HL-60 (cell line): Measurements from ENCODE around the gene PAM16.

ENCODE experiments used
- DNase-seq, 2 experiments: peaks; one replicate each; pipeline ENCODE4 v3.0.0-alpha.2; 2010 to 2020; ENCODE audit warnings: low read depth in 1 of 2, low spot score in 1 of 2
- H3K27ac ChIP-seq: fragments of 250-450 bp; sonication (Bioruptor Pico); replicated peaks from 2 replicates; pipeline ENCODE4 v1.5.1; 2020; ENCODE audit warnings: mild to moderate bottlenecking, moderate library complexity
- H3K27me3 ChIP-seq: fragments of 250-450 bp; sonication (Bioruptor Pico); 2 replicates; pipeline ENCODE4 v1.5.1; 2021; ENCODE audit warnings: mild to moderate bottlenecking, moderate library complexity; ENCODE audit not compliant: insufficient read depth, poor library complexity, severe bottlenecking
- H3K4me3 ChIP-seq: replicated peaks from 2 replicates; pipeline ENCODE4 v1.5.1; 2011; ENCODE audit warnings: mild to moderate bottlenecking, control low read depth, low read length; ENCODE audit not compliant: insufficient read depth
- GABPA ChIP-seq: IDR thresholded peaks from 2 replicates; pipeline ENCODE4 v1.6.1; 2012; ENCODE audit warnings: low read depth
- POLR2AphosphoS5 ChIP-seq: IDR thresholded peaks from 2 replicates; pipeline ENCODE4 v1.6.1; 2012; ENCODE audit warnings: low read depth
- REST ChIP-seq: IDR thresholded peaks from 2 replicates; pipeline ENCODE4 v1.6.1; 2012; ENCODE audit warnings: low read depth; ENCODE audit not compliant: insufficient replicate concordance
- SPI1 ChIP-seq: IDR thresholded peaks from 2 replicates; pipeline ENCODE4 v1.6.1; 2012; ENCODE audit warnings: low read depth, mild to moderate bottlenecking, borderline replicate concordance
- TF ChIP-seq, protein P1 (sequence below): IDR thresholded peaks from one replicate; pipeline ENCODE4 v1.5.1; 2011; ENCODE audit warnings: low read length, control low read depth, inconsistent platforms; ENCODE audit not compliant: insufficient read depth

Gene PAM16

DNA sequence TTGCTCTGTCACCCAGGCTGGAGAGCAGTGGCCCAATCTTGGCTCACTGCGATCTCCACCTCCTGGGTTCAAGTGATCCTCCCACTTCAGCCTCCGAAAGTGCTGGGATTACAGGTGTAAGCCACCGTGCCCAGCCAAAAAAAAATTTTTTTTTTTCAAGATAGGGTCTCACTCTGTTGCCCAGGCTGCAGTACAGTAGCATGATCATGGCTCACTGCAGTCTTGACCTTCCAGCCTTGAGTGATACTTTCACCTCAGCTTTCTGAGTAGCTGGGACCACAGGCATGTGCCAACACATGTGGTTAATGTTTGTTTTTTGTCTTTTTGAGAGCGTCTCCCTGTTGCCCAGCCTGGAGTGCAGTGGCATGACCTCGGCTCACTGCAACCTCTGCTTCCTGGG, 1.7 kb upstream of the PAM16 start:
- Histone ChIP-seq H3K4me3 (no peak overlapping the region), H3K27me3 (no peaks in the 10 kb centered on the region), H3K27ac (no peak overlapping the region)
- TF ChIP-seq POLR2AphosphoS5 (no peak), GABPA (no peak), REST (no peak), SPI1 (no peak)
- TF ChIP-seq, protein P1, sequence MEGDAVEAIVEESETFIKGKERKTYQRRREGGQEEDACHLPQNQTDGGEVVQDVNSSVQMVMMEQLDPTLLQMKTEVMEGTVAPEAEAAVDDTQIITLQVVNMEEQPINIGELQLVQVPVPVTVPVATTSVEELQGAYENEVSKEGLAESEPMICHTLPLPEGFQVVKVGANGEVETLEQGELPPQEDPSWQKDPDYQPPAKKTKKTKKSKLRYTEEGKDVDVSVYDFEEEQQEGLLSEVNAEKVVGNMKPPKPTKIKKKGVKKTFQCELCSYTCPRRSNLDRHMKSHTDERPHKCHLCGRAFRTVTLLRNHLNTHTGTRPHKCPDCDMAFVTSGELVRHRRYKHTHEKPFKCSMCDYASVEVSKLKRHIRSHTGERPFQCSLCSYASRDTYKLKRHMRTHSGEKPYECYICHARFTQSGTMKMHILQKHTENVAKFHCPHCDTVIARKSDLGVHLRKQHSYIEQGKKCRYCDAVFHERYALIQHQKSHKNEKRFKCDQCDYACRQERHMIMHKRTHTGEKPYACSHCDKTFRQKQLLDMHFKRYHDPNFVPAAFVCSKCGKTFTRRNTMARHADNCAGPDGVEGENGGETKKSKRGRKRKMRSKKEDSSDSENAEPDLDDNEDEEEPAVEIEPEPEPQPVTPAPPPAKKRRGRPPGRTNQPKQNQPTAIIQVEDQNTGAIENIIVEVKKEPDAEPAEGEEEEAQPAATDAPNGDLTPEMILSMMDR = no peak
- DNase-seq = no peak

DNA sequence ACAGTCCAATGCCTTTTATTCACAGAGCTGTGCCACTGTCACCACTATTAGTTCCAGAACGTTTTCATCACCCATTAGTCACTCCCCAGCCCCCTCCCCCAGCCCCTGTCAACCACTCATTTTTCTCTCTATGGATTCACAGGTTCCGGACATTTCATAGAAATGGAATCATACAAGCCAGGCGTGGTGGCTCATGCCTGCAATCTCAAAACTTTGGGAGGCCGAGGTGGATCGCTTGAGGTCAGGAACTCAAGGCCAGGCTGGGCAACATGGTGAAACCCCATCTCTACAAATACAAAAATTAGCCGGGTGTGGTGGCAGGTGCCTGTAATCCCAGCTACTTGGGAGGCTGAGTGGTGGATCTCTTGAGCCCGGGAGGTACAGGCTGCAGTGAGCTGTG, 759 bp upstream of the PAM16 start:
- Histone ChIP-seq H3K27ac (no peak overlapping the region), H3K4me3 (no peak overlapping the region), H3K27me3 (no peaks in the 10 kb centered on the region)
- no peak for DNase-seq
- TF ChIP-seq, protein P1 = no peak
- no peak for TF ChIP-seq POLR2AphosphoS5
- TF ChIP-seq GABPA = no peak
- no peak for TF ChIP-seq REST
- TF ChIP-seq SPI1 = no peak

DNA sequence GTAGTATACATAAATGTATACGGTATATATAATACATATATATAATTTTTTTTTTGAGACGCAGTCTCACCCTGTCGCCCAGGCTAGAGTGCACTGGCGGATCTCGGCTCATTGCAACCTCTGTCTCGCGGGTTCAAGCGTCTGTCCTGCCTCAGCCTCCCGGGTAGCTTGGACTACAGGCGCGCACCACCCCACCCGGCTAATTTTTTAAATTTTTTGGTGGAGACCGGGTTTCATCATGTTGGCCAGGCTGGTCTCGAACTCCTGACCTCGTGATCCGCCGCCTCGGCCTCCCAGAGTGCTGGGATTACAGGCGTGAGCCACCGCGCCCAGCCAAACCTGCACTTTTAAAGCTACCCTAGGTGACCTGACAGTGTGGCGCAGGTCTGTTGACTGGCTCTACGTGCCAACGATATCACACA, 745 bp downstream of the PAM16 start:
- Histone ChIP-seq H3K27ac (peak overlapping the region; percentile 92), H3K4me3 (peak overlapping the region; percentile 90), H3K27me3 (no peaks in the 10 kb centered on the region)
- TF ChIP-seq POLR2AphosphoS5 (no peak; the same call in 1 of the 2 replicates), REST (no peak), GABPA (no peak), SPI1 (no peak)
- TF ChIP-seq, protein P1 = no peak
- DNase-seq = no peak
